Stimulated activated CD8-positive, alpha-beta memory T cell treated with anti-CD3 and anti-CD28 coated beads, Interleukin-7, amount 100 ng/mL, for 4 hours (primary cell): ENCODE results near the gene CPSF3.

Experiments
- DNase-seq, 2 donors: peaks; one replicate each; pipeline ENCODE4 v3.0.0-alpha.2; 2020; ENCODE audit warnings: low read depth in 2 of 2

The CPSF3 gene

DNA sequence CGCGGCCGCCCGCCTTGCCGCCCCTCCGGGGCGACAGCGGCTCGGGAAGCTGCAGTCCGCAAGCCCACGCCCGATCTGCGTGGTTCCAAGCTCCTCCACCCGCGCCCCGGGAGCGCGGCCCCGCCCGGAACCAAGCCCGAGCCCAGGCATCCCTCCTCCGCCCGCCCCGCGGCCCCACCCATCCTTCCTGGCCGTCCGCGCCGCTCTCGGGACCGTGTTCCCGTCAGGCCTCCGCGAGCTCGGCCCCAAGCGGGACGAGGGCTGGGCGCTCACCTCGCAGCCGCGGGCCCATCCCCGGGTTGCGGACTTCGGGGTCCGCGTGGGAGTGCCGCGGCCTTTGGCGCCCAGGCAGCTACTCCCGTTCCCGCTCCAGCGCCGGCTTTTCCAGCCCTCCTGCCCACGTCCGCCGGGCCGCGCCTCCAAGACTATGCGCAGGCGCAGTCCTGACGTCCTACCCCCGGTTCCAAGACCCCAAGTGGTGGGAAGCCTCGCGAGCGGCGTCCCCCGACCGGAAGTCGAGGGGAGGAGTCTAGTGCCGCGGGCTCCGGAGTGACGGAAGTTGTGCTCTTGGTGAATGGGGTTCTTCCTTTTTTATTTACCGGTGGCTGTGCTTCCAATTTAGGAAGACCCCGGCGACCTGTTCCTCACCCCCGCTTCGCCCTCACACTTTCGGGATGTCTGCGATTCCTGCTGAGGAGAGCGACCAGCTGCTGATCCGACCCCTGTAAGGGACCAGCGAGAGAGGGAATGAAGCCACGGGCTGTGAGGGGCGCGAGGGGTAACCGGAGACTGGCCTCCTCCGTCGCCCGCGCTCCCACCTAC, at the start of gene CPSF3, which contains the start of gene ITGB1BP1:
CPSF3 (plus strand) TSS at position 555 of the 822 bp plus-strand sequence; CDS start at position 675, 120 bp downstream.
ITGB1BP1 (minus strand) TSS at position 429 of the 822 bp plus-strand sequence. CDS start 4,831 bp downstream, outside the sequence.
- DNase-seq: peak; percentile 93 to 97

DNA sequence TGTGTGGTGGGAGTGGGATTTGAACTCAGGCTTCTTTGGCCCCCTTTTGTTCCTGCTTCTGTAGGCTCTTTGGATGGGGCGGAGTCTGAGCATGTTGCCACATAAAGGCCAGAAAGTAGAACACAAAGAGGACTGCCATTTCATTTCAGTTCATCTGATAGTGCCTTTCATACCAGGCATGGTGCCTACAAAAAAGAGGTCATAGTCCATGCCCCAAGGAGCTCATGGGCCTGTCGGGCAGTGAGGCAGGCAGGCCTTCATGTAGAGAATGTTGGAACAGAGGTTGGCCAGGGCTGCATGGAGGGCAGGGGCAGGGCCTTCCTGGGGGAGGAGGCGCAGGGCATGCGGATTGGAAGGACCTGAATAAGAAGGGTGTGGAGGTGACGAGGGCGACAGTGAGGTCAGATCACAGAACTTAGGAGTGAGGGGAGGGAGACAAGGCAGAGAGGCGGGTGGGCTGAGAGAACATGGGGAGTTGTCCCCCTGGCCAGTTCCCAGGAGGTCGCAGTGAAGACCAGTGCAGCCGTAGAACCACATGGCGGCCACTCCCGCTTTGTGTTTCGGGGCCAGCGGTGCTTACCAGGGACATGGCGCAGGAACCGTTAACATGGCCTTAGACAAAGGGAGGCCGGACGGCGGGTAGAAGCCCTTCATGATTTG, 49.3 kb upstream of the CPSF3 start:
- no peak for DNase-seq

DNA sequence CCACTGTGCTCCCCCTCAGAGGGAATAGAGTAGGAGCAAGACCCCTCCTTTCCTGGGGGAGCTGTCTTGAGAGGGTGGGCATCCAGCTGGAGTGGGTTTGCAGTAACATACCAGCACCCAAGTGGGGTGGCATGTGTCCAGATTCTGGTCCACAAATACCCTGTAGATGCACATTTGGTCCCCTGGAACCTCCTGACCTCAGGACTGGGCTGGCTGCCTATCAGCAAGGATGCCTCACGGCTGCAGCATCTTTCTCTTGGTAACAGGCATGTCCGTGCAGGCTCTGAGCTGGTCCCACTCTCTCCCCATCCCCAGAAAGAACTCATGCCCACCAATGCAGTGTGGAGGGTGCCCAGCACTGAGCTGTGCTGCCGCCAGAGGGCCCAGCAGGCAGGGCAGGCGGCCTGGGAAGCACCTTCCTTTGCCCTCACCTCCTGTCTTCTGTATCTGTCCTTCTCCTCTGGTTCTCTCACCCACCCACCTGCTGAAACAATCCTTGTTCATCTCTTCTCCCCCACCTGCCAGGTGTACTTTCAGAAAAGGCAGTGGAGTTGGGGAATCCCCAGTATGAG, 47.5 kb upstream of the CPSF3 start:
- no peak for DNase-seq

DNA sequence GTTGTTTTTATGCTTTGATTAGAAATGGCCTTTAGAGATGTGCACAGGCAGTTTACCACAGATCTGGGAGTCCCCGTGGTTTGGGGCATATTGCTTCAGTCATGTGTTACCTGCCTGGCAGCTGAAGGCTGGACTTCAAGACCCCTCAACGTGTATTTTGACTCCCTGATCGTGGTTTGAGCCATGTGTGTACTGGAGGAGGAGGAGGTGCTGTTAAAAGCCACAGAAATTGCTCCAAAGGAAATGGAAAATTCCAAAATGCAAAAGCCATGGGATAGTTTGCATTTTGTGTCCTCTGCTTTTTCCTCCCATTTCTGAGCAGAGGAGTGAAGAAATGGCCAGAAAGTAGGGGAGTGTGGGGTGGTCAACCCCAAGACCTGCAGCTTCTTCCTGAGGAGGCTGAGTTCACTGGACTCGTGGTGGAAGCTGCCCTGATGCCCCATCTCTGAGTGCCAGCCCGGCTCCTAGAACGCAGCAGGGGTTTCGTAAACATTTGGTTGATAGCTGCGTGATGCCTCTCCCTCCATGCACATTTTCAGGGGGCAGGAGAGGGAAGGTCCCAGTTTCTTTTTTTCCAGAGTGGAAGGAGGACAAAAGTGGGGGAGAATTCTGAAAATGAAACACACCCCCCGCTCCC, 45.9 kb upstream of the CPSF3 start:
- no peak for DNase-seq

DNA sequence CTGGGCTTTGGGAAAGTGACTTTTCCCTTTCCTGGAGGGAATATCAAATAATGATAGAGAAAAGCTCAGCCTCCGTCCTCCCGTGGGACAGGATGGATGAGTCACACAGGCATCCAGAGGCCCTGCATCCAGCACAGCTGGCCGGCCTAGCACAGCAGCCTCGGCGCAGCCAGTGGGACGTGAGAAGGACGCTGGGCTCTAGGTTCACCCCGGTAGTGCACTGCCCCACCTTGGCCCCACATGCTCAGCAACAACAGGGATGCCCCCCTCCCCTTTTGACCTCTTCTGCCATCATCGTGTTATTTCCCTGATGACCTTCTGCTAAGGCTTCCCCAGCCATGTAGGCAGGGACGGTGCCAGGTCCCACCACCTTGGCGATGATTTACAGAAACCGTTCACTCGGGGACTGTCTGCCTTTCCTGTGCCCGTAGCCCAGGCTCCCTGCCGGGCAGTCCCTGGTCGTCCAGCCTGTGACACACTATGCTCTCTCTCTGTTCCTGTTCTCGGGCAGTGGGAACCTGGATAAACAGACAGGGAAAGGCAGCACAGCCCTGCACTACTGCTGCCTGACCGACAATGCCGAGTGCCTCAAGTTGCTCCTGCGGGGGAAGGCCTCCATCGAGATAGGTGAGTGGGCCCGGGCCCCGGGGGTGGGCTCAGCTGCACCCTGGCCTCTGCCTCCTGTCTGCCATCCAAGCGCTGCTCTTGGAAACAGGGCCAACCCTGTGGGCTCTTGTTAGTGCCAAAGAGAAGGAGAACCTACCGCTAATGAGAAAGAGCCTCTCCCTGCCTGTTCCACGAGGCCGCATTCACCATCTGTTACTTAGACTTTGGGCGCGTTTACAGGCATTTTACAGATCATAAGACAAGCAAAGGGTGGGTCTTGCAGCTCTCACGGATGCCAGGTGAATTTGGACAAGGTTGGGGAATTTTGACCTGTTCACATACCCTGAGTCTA, 44.7 kb upstream of the CPSF3 start:
- DNase-seq: no peak

DNA sequence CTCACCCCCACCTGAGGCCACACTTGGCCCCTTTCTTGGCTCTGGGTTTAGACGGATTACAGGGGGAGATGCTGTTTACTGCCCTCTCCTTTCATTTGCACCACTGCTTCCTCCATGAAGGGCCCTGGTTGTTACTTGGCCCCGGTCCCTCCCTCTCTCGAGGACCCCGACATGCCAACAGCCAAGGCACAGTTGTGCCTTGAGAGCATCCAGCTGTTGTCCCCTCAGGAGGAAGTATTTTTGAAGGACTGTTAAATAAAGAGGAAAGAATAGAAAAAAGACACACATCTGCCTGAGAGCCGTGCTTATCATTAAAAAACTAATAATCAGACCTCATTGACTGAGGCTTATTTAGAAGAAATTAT, 44.1 kb upstream of the CPSF3 start:
- DNase-seq: no peak

DNA sequence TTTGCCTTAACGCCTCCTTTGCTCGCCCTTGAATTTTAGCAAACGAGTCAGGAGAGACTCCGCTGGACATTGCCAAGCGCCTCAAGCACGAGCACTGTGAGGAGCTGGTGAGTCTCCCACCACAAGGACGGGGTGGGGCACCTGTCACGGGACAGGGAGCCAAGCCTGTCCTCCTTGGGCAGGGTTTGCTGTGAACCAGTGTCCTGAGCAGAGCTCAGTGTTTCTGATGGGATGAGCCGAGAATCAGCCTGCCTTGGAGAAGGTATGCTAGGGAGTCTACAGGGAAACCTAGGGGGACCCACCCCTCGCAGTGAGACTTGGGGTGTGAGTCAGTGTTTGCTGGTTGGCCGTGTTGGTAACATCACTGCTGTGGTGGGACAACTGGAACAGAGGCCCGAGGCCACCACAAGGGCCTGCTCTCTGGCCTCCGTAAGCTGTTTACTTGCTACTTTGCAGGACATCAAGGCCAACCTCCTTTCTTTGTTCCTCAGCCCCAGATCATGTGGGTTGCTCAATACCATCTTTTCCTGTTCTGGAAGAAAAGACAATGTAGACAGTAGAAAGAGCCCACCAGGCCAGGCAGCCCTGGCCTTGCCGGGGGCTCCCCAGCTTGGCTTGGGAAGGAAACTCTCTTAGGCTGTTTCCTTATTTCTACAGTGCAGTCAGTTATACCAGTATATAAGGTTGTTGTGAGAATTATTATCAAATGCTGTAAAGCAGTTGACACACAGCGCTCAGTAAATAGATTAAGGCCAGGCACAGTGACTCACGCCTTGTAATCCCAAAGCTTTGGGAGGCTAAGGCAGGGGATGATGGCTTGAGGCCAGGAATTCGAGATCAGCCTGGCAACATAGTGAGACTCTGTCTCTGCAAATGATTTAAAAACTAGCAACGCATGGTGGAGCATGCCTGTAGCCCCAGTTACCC, 42.5 kb upstream of the CPSF3 start:
- no peak for DNase-seq

DNA sequence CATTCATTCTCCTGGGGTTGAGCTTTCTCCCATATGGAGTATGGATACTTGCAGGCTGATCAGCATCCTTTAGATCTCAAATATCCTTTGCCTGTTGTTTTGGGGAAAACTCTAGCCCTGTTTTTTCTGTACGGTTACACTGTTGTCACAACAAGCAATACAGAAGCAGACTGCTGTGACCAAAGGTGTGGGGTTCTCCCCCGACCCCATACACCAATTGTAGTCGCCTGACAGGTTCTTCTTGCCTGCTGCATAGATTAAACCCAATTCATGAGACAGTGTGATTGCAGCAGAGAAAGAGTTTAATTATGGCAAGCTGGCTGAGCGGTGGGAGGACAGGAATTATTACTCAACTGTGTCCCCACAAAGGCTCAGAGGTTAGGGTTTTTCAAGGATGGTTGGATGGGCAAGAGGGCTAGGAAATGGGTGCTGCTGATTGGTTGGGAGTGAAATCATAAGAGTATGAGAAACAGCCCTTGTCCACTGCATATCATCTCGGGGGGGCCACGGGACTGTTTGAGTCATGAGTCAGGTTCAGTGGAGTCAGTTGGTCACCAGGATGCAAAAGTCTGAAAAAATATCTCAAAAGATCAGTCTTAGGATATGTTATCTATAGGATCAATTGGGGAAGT, 40.7 kb upstream of the CPSF3 start:
- DNase-seq: no peak

DNA sequence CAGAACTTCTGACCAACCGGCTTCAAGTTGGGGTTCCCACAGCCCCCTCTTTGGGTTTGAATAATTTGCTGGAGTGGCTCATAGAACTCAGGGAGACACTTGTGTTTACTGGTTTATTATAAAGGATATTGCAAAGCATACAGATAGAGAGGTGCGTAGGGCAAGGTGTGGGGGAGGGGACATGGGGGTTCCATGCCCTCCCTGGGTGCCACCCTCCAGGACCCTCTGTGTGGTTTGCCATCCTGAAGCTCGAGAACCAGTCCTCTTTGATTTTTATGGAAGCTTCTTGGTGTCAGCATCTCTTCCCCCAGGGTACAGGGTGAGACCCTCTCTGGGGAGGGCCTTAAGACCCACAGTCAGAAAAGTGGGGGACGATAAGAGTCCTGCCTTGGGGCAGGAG, 38.9 kb upstream of the CPSF3 start:
- DNase-seq: no peak

DNA sequence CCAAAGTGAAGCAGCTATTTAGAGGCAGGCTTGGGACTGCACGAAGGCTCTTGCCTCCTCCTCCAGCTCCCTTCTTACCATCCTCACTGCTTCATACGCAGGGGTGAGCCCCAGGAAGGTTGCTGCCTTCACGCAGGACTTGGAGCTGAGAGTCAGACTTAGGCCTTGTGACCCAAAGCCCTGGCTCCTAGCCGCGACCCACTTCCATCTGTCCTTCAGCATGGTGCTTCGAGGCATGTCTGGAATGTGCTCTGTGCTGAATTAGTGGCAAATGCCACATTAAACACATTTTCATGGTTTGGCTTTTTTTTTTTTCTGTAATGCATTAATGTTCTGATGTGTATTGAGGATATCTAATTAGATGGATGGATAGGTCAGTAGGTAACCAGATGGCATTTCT, 37.6 kb upstream of the CPSF3 start:
- no peak for DNase-seq

DNA sequence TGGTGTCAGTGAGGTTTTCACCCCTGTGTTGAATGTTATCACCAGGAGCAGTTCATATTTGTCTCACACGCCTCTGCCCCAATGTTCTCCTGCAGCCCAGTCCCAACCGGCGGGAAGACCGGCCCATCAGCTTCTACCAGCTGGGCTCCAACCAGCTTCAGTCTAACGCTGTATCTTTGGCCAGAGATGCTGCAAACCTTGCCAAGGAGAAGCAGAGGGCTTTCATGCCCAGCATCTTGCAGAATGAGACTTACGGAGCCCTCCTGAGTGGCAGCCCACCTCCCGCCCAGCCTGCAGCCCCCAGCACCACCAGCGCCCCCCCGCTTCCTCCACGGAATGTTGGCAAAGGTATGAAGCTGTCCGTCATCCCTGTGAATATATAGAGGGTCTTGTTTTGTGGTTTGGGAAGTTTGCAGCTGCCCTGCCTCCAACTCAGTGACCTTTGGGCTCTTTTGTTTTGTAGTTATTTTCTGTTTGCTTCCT, 35.2 kb upstream of the CPSF3 start:
- DNase-seq: no peak

DNA sequence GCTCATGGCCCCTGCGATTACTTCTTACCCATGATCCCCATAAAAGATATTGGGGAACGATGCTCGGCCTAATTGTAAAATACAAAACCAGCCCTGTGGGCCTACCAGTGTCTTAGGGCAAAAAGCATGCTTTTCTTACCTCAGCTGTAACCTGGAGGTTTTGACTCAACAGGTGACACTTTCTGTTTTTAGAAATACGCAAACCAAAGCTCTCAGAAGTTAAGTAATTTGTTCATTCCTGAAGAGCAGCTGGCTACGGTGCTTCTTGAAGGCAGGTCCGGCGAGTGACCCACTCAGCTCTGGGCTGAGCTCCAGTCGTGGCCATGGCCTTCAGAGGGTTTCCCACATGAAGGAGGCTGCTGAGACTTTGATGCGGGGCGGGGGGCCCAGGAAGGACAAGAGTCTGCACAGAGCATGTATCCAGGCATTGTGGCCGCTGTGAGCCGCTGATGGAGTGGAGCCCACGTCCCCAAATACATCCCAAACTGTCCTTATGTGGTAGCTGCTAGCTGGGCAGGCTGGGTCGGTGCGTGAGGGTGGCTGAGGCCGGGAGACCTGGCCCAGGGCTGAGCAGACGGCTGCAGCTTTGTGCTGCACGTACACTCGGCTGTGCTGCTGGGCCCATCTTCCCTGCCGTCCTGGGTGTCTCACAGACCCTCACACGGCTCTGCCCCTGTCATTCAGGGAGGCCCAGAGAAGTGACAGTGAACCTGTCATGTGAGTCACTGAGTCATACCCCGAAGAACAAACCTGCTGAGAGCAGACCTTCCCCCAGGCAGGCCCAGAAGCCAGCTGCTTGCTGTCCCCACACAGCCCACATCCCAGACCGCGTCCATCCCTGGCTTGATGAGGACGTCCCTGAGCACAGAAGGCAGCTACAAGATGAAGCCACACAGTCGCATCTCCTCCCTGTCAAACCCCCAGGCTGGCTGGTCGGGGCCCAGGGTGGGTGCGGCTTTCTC, 34.2 kb upstream of the CPSF3 start:
- no peak for DNase-seq

DNA sequence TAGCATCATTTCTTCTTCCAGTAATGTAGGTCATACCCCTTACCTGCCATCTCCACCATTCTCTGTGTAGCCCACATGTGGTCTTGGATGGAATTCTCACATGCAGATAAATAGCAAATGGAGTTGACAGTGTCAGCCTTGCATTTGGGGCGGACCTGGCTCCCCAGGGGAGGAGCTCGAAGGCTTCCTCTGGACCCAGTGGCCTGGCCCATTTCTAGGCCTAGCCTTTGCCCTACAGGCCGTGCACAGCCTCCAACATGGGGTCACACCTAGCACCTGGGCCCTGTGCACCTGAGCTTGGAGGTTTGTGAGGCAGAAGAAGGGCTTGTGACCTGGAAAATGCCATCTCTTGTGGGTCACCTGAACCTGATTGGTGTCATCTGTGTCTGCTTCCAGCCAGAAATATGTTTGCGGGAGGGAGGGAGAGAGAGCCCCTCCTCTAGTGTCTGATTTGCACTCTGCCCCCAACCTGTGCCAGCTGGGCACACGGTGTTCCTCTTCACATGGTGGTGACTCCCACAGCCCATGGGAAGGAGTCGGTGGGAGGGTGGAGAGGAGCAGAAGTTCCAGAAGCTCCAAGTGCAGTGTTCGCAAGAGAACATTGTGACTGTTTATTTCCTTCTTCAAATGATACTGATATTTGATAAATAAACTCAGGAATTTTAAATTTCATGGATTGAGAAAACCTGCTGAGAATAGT, 33.2 kb upstream of the CPSF3 start:
- DNase-seq: no peak

DNA sequence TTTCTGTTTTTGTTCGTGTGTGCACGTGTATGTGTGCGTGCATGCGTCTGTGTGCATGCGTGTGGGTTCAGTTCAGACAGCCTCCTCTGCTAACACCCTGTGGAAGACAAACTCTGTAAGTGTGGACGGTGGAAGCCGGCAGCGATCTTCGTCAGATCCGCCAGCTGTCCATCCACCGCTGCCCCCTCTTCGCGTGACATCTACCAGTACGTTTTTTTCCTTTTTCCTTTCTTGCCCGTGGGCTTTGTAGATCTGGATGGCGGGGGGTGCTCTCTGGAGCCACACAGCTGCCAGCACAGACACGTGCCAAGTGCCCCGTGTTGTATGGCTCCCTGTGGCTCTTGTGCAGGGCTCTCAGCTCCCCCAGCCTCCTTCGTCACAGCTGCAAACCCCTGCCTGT, 32.5 kb upstream of the CPSF3 start:
- DNase-seq: no peak

DNA sequence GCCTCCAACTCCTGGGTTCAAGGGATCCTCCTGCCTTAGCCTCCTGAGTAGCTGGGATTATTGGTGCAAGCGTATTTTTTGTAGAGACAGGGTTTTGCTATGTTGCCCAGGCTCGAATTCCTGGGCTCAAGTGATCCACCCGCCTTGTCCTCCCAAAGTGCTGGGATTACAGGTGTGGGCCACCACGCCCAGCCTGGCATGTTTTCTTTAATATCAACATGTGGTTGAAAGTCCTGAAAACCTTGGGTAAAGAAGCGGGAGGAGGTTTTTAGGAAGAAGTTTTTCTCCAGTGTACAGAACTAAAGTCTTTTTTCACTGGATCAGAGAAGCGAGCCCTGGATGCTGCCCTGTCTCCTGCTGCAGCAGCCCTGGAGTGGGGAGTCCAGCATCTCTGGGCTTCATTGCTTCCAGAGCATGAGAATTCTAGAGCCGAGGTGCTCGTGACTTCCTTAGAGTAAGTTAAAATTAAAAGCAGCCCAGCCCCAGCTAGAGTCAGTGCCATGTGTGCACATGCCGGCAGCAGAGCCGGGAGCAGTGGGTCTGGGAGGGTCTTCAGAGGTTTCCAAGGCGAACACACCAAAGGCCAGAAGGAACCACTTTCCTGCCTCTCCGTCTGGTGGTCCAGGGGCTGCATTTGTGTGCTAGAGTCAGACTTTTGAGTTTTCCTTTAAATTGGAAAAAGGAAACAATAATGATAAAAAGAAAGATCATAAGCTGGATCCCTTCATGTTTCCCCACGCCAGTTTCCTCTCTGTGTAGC, 31.3 kb upstream of the CPSF3 start:
- DNase-seq: no peak

DNA sequence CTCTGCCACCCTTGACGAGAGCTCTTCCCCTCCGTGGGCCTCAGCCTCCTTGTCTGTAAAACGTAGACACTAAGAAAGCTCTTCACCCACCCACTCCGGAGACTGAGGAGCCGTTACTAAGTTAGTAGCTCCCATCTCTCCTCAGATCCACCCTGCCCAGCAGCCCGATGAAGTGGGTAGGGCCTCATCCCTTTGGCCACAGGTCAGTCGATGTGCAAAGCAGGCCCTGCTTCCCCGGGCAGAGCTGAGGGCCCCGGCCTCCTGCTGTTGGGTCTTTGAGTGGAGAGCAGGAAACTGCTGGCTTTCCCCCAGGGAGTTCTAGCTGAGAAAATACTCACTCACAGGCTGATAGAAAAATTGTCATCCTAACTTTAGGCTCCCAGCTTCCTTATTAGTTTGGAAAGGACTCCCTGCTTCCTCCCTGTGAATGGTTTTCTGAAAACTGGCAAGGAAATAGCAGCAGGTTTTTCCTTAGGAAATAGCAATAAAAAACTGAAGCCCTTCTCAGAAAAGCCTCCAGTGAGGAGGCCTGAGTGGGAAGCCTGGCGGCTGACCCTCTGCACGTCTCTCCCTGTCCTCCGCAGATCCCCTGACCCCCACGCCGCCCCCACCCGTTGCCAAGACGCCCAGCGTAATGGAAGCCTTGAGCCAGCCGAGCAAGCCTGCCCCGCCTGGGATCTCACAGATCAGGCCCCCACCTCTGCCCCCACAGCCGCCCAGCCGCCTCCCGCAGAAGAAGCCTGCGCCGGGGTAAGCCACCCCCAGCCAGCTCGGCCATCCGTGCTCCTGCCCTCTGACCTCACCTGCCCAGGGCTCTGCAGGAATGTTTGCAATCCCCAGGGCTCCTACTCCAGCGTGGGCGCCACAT, 30.3 kb upstream of the CPSF3 start:
- DNase-seq: no peak
